ENCODE results near the gene HMOX2.
A peak's percentile ranks its signal among the peaks of the same experiment; 100 is the strongest.

The HMOX2 gene

DNA sequence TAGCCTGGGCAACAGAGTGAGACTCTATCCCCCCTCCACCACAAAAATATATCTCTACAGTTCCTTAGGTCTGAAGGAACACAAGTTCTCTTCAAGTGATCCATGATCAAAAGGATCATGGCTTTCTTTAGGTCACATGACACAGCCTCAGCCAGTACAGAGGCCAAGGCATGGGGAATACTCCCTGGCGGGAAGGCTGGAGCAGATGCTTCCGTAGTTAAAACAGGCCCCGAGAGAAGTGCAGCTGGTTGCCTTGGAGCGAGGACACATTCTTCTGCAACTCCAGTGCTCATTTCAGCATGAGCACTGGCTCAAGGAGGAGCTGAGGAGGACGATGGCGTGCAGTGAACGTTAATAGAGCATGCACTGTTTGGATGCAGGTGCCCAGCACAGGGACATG, 48.9 kb downstream of the HMOX2 start:
- no peak for DNase-seq (ENCODE audit: low spot score)

DNA sequence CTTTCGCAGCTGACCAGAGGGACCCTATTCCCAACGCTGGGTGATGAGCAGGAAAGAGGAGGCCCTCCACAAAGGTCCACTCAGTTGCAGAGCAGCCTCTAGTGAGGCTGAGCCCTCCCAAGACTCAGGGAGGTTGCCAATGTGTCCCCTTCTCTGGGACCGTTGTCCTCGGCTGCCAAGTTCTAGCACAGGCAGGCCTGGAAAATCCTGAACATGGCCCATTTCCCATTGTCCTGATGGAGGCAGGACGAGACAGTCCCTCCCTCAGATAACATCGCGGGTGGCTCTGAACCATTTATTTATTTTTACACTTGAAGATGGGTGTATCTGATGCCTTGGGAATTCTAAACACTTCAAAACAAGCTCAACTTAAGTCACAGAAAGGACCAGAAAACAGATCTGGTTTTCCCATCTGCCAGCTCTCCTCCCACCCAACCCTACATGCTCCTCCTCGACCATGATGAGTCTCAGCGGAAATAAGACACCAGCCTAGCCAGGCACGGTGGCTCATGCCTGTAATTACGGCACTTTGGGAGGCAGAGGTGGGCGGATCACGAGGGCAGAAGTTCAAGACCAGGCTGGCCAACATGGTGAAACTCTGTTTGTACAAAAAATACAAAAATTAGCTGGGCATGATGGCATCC, 49.6 kb downstream of the HMOX2 start:
- no peak for DNase-seq (ENCODE audit: low spot score)

DNA sequence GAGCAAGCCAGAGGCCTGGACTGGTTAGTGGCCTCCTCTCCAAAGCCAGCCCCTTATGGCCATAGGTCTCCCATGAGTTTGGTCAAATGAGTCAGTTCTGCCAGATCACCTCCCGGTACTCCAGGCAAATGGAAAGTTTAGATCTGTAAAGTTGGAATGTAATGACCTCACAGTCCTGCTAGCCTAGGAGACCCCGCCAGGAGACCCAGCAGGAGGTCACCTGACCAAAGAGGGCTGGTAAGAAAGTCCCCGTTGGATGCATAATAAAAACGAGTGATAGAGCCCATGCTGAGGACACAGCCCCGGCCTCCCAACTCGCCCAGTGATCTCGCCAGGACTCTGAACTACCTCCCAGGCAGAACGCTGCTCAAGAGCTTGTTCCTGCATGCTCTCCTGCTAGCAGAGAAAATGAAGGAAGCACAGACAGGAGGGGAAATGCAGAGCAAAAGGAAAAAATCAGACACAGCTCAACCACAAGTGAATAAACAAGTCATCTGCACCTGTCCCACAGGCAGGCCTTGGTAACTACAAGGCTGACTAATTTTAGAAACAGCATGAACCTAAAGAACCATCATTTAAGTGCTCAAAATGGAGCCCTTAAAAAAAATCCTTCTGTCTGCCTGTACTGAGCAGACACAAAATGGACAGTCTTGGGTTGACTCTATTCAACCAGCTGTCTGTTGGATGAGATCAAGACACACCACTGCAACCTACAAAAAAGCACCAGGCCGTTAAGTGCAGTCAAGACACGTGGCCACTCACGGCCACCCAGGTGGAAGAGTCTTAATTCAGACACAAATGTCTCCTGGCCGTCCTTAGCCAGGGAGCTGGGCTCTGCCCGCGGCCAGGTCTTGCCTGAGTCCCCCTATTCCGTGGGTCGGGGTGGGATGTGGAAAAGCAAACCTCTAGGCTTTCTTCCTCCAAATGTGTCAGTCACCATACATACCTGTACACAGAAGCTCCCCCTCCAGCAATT, 53.2 kb downstream of the HMOX2 start:
- DNase-seq (ENCODE audit: low spot score): peak; percentile 16

DNA sequence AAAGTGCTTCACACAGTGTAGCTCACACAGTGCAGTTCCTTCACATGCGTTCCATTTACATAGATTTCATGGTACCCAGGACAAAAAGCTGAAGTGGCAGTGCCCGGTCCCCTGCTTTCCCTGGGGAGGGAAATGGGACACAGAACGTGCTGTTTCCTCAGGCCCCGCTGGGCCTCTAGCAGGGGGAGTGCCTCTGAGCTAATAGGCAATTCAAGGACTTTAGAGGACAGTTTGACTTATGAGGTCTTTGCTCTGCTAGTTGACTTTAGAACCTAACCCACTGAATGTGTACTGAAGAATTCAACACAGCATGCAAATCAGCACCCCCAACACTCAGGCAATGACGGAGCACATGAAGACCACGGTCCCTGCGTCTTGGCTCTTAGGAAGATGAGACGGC, 55.6 kb downstream of the HMOX2 start:
- no peak for DNase-seq (ENCODE audit: low spot score)

DNA sequence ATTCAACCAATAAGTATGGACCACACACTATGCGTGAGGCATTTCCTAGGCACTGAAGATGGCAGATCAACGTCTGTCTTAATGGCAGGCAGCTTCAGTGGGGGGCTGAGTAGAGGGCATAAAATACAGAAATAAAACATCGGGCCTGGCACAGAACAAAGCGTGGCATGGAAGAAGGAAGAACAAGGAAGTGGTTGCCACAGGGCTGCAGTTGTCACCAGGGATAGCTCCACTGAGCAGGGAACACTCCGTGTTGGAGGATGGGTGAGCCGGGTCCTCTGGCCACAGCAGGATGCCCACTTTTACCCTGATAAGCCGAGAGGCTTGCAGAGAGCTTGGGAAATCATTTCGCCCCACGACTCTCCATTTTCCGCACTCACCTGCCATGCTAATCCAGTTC, 56.0 kb downstream of the HMOX2 start:
- DNase-seq (ENCODE audit: low spot score): no peak

- DNase-seq (ENCODE audit: low spot score): no peak
Measured at GRCh38 chr16:4533490-4533889, 57.3 kb downstream of the HMOX2 start.

- DNase-seq (ENCODE audit: low spot score): peak; percentile 24
Measured at GRCh38 chr16:4534151-4534790, 58.1 kb downstream of the HMOX2 start.

DNA sequence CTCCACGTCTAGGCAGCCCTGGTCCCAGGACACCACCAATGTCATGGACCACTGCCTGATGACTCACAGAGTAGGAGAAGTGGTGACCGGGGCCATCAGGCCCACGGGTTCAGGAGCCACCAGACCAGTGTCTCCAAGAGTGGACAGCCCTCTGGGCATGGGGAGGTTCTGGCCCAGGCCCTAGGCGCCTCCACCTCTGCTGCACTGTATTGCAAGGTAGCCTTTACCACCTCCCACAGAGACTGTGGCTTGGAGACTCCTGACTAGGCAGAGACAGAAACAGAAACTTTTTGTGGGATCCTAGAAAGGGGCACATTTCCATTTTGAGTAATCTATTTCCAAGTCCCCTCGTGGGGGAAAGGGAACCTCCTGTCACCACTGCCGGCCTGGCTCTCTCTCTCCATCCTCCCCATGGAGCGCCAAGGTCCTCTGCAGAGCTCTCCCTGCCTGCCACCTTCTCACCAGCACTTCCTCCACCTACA, 59.5 kb downstream of the HMOX2 start:
- DNase-seq (ENCODE audit: low spot score): no peak

DNA sequence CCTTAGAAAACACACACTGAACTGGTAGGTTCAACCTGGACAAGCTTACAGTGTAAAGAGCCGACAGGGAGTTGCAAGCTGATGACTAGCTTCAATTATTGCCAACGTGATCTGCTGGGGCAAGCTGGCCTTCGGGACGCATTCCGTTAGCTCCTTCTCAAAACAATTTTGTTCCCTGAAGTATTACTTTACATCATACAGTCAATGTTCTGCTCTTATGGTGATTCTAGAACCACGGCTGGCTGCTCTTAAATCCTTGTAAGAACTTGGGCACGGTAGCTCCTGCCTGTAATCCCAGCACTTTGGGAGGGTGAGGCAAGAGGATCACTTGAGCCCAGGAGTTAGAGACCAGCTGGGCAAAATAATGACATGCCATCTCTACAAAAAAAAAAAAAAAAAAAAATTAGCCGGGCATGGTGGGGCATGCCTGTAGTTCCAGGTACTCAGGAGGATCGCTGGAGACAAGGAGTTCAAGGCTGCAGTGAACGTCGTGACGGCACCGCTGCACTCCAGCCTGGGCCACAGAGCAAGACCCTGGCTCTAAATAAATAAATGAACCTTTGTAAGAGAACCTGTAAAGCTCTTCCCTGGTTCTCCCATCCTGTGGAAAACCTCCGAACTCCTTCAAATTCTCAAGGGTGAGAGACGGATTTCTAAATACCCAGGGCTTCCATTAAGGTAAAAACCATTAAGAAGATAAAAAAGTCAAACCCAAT, 60.4 kb downstream of the HMOX2 start:
- no peak for DNase-seq (ENCODE audit: low spot score)

GRCh38 chr16:4537376-4538343, 61.5 kb downstream of the HMOX2 start:
- peak; percentile 5 for DNase-seq (ENCODE audit: low spot score)

DNA sequence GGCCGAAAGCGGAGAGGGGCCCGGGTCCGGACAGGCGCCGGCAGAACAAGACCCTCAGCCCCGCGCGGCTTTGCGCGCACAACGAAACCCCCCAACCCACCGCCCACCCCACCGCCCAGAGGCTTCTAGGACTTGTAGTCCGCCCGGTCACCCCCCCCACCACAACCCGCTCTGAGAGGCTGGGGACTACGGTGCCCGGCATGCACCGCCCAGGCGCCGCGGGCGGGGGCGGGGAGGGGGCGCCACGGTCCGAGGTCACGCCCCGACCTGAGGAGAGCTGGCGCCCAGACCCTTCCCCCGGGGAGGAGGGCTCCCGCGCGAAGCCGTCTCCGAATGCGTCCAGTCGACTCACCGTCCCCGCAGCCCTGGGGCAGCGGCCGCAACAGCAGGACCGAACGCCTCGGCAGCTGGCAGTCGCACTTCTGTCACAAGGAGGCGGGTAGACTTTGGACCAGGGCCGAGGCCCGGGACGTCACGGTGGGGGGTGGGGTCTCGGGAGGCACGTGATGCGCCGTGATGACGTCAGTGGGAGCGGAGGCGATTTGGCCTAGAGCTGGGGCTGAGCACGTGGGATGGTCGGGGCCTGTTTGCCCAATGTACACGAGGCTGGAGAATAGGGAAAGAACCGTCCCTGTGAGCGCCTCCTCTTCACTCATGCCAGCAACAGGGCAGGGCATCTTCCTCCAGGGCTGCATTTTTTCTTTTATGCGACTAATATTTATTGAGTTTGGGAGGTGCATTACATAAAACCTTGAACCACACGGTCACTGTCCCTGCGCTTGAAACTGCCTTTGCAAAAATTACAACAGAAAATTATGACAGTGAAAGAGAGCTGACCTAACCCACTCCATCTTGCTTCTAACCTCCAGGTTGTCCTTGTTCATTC, 62.4 kb downstream of the HMOX2 start, which contains the start of gene CDIP1:
TSS of gene CDIP1 (minus strand) at position 424 of the 886 bp plus-strand sequence. CDS start 24,643 bp downstream, outside the sequence.
- DNase-seq (ENCODE audit: low spot score): peak; percentile 95

GRCh38 chr16:4539716-4540284, 63.6 kb downstream of the HMOX2 start:
- no peak for DNase-seq (ENCODE audit: low spot score)

DNA sequence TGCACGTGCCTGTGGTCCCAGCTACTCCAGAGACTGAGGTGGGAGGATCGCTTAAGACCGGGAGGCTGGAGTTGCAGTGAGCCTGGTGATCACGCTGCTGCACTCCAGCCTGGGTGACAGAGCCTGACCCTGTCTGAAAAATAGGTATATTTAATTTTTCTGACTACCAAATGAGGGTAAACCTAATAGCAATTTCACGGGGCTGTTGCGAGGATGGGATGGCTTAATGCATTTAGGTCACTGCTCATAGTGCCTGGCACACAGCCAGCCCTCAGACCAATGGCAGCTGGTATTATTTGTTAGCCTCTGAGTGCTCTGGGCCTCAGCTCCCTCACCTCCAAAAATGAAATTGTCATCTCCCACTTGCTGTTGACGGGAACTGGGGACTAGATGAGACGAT, 68.3 kb downstream of the HMOX2 start:
- DNase-seq (ENCODE audit: low spot score): no peak

DNA sequence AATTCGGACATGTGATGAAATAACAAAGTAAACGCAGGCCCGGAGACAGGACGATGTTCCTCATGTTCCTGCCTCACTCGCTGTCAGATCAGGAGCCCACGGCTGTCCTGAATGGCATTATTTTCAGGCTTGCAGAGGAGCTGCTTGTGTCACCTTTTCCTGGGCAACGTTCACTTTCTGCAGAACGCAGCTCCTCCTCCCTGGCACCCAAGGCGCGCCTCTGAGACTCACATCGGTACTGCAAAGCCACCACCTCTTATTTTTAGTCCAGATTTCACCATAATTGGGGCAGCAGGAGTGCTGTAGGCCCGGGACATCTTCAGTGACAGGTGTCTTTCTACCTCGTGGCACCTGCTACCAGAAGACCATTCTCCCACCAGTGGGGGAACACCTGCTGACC, 71.9 kb downstream of the HMOX2 start:
- DNase-seq (ENCODE audit: low spot score): no peak

DNA sequence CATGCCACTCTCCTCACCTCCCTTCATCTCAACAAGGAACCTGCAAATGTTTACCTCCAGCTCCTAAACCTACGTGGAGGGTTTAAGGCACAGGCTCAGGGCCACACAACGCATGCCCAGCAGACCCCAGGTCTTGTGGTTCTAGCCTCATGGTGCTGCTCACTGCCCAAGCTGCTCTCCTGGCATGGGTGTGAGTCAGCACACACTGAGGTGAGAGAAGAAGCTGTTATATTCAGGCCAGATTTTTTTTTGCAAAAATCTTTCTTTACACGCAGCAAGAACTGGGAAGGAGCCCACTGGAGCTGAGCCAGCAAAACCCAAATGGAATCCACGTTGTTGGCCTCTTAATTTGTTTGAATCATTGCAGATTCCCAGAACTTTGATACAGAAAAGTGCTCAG, 74.4 kb downstream of the HMOX2 start:
- no peak for DNase-seq (ENCODE audit: low spot score)

DNA sequence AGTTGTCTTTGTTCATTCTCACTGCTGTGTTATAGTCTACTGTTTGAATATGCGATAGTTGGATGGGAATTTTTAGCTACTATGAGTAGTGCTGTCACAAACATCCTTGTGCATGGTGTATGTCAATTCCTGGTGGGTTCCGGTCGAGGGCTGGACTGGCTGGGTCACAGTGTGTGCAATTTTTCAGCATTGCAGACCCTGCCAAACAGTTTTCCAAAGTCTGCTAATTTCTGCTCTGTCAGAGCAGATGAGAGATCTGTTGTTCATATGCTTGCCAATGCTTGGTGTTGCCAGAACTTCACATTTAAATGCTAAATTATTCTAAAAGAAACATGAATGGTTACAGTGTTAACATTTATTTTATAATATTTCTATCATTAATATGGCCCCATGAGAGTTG, 76.3 kb downstream of the HMOX2 start:
- no peak for DNase-seq (ENCODE audit: low spot score)

GRCh38 chr16:4556112-4556511, 79.9 kb downstream of the HMOX2 start, which contains the start of gene C16orf96:
Gene C16orf96, plus strand, starts transcription at chr16:4556340. Its CDS starts 150 bp downstream, at chr16:4556490.
- no peak for DNase-seq (ENCODE audit: low spot score)

GRCh38 chr16:4556580-4556979, 80.4 kb downstream of the HMOX2 start:
- no peak for DNase-seq (ENCODE audit: low spot score)

DNA sequence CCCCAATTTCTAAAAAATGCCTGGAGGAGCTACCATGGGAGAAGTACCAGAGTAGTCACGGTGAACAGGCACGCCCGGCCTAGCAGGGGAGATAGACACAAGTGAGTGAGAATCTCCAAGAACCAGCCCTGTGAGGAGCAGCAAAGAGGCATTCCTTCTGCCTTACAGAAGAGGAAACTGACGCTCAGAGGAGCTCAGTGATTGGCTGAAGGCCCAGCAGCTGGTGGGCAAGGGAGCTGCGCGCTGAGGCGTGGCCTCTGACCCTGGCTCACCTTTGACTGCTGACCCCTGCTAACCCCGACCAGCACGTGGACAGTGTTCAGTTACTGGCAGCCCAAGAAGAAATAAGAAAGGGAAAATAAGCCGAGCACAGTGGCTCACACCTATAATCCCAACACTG, 81.8 kb downstream of the HMOX2 start:
- DNase-seq (ENCODE audit: low spot score): no peak

All from CD4-positive, alpha-beta T cell treated with Interleukin-2 at 100 ng/mL for 4 hours (primary cell).